SHP77 (cell line): ENCODE data around the gene PTPN2.
"Not testable (repeated sequence)": the region's sequence is repeated elsewhere in the genome, so short reads cannot be mapped to it uniquely, and the experiment has no call there.

Experiments
- DNase-seq, 2 experiments: peaks; one replicate each; lab custom pipeline; 2025; lab: John Stamatoyannopoulos, UW

The PTPN2 gene

DNA sequence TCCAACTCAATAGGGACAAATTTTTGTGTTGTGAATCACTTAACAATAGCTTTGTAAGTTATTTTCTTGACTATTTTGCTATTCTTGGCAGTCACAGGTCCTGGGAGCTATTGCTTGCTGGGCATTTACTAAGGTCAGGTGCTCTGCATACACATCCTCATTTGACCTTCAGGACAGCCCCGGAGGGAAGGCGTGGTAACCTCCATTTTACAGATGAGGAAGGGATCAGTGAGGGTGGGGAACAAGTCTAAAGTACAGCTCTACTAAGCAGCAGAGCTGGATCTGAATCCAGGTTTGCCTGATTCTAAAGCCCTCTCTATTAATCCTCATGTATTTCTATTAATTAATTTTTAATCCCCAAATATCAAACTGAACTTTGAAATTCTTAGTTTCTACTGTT, 58.8 kb downstream of the PTPN2 start:
- no peak for DNase-seq

DNA sequence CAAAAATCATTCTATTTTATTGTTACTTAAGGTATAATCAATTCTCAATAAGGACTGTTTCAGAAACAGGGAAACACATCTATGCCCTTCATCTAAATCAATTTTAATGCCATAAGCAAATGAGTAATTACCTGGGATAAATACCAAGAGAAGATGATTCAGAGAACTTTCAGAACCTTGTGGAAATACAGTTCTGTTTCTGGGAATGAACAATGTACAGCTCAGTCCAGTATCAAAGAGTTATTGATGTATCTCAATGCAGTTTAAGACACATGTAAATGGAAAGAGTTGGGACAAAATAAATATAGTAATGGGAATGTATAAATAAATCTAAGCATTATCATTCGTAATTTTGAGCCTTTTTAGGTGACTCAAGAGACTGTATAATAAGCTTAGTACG, 60.1 kb downstream of the PTPN2 start:
- no peak for DNase-seq

DNA sequence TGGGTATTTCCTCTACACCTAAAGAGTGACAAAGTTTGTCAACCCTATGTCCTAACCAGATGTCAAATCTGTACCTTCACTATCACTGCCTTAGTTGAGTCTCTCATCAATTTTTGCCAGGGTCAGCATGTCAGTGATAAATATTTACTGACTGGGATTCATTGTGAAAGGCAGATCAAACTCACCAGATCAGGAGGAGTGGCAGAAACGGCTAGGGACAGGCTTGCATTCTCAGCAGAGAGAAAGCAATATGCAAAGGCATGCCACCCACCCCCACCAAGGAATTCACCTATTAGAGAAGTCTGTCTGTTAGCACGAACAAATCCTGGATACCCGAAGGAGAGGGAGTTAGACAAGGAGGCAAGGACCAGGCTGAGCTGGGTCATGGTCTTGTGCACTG, 62.6 kb downstream of the PTPN2 start:
- DNase-seq: no peak

DNA sequence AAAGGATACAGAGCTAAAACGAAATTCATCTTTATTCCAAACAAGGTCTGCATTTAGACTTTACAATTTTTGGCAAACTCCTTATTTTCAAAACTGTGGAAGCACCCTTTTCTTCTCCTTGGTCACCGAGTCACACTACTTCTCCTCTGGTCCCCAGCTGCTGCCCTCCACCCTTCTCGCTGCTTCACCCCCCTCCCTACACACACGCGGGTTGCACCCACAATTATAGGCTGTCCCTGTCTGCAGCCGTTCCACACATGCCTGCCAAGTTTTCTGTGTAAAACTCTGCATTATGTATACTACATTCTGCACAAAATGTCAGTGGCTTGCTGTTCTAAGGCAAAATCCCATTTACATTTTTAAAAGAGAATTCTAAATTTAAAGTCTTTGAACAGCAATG, 63.5 kb downstream of the PTPN2 start:
- DNase-seq: no peak

DNA sequence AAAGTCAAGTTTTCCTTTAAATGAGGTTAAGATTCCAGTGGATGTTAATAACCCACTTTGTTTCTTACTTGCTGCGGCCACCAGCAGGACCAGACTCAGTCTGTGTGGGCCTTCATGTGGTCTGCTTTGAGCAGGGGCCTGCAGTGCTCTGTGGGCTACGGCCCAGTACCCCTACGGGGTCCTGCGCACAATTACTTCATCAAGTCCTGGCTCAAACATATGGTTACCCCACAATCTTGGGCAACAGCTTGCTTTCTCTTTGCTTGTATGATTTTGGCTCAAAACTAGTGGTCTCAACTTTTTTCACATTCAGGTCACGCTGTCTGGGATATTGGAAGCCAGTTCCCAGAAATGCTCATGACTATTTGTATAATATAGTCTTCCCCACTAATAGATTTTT, 64.2 kb downstream of the PTPN2 start:
- DNase-seq: no peak

DNA sequence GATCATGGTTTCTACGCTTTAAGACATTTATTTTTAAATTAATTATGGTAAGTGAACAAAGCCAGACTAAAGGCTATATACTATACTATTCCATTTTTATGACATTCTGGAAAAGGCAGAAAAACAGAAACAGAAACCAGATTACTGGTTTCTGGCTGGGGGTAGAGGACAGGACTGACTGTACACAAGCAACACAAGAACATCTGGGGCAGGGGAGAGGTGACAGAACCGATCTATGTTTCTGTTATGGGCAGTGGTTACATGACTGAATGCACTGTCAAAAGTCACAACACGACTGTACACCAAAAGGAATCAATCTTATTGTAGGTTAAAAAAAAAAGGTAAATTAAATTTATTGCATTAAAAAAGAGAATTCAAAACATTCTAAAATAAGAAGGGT, 64.7 kb downstream of the PTPN2 start:
- no peak for DNase-seq

DNA sequence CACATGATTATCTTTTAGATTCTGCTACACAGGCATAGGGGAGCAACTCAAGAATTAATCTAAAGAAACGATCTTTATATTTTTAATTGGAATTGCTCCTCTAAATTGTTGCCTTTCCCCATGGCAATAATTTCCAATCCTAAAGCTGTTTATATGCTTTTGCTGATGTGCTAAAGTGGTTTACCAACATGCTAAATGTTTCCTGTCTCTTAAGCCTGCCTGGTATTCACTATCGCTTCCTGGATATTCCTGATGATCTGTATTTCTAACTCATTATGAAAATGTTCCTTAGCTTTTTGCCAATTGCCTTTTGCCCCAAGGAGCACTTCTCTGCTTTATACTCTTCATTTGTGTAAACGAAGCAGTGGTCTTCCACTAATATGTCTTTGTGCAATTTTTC, 65.8 kb downstream of the PTPN2 start:
- no peak for DNase-seq

DNA sequence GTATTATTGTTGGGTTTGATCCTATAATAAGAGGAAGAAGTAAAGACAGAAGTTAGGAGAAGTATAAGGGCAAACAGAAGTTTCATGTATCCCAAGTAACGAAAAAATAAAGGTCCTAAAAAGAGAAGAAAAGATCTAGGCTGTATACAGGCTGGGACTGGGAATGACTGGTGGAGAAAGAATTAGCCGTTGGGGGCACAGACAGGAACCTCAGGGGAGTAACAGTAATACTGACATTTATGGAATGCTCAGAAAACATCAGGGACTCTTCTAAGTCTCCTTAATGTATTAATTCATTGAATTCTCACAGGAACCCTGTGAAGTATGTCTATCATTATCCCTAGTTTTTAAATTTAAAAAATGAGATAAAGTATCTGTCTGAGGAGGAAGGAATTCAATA, 67.6 kb downstream of the PTPN2 start:
- DNase-seq: no peak

DNA sequence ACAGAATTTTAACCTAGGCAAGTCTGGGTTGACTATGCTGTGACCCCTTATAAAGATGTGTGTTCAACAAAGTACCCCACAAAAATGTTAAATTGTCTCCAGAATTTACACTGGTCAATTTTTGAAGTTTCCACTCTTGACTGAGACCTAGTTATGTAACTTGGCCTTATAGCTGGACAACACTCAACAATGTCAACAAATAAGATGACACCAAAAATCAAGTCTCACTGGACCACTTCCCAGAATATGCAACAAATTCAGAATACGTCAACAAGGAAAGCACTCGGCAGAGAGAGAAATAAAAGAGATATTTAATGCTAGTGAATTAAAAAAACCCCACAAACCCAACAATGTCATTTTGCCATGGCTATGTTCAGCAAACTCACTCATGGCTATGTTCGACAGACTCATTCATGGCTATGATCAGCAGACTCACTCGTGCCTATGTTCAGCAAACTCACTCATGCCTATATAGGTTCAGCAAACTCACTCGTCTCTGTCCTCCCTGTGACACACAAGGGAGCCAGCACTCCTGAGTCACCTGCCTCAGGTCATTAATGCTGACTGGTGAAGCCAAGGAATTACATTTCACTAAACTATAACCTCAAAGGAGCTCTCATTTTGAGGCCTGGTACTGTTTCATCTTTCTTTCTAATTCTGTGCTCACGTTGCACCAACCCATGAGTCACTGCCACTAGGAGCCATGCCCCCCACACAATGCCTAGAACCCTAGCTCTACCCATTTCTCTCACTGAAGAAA, 72.7 kb downstream of the PTPN2 start:
- DNase-seq: no peak

DNA sequence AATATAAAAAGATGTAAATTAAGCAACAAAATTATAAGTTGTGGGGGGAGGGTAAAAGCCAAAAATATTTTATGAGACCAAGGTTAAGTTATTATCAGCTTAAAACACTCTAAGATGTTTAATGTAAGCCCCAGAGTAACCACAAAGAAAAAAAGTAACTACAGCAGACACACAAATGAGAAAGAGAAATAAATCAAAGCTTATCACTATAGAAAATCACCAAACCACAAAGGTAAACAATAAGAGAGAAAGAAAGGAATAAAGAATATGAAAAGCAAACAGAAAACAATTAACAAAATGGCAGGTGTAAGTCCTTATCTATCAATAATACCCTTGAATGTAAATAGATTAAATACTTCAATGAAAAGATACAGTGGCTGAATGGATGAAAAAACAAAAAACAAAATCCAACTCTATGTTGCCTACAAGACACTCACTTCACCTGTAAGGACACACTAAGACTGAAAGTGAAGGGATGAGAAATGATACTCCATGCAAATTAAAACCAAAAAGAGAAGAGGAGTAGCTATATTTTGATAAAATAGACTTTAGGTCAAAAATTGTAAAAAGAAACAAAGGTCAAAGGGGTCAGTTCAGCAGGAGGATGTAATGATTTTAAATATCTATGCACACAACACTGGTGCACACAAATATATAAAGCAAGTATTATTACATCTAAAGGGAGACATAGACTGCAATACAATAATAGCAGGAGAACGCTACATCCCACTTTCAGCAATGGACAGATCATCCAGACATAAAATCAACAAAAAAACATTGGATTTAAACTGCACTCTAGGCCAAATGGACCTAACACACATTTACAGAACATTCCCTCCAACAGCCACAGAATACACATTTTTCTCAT, 80.7 kb downstream of the PTPN2 start:
- no peak for DNase-seq

DNA sequence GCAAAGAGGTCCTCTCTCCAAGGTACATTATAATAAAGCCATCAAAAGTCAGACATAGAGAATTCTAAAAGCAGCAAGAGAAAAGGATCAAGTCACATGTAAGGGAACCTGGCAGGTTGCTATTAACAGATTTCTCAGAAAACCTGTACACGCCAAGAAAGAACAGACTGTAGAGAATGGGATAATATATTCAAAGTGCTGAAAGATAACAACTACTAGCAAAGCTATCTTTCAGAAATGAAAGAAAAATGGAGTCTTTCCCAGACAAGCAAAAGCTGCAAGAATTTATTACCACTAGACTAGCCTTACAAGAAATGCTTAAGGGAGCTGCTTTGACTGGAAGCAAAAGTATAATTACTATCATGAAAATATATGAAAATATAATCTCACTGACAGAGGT, 81.5 kb downstream of the PTPN2 start:
- DNase-seq: no peak

DNA sequence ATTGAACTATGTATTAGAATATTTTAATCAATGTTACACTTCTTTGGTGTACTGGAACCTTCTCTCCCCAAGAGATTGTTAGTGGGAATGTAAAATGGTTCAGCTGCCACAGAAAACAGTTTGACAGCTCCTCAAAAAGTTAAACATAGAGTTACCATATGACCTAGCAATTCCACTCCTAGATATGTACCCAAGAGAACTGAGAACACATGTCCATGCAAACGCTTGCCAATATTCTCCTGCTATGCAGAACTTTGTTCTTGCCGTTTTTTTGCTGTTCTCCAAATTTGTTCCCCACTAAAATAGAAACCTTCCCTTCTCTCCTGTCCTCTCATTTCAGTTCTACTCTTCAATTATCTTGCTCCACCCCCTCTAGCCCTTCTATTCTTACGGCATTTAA, 87.6 kb downstream of the PTPN2 start:
- DNase-seq: no peak

DNA sequence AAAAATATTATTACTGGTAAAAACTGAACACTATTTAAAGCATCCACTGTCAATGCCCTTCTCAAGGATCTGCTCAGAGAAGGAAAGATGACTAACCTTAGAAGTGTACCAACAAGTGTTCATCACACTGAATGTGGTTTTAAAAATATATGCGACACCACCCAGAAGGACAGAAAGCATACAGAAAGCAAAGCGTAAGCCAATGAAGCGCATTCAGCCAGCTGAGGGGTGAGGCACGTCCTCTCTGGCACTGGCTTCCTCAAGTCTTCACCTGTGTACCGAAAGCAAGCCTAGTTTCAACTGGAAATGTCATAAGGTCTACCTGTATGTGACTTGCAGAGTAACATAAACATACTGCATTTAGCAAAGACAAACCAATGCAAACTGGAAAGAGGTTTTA, 92.4 kb downstream of the PTPN2 start:
- DNase-seq: no peak

DNA sequence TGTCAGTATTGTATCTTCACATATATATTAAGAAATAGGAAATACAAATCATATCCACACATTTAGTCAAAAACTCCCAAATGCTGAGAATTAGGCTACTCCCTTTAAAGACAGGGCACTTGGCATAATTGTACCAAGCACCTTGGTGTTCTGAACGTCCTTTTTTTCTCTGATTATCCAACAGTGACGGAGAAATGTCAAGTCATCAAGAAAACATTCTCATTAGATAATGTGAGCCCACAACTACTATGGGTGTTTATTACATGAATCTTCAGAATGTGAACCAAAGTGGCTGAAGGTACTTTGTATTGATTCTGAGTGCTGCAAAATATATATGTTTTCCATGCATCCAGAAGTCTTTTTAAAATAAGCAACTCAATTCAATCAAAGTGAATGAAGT, 97.4 kb downstream of the PTPN2 start:
- DNase-seq: no peak

DNA sequence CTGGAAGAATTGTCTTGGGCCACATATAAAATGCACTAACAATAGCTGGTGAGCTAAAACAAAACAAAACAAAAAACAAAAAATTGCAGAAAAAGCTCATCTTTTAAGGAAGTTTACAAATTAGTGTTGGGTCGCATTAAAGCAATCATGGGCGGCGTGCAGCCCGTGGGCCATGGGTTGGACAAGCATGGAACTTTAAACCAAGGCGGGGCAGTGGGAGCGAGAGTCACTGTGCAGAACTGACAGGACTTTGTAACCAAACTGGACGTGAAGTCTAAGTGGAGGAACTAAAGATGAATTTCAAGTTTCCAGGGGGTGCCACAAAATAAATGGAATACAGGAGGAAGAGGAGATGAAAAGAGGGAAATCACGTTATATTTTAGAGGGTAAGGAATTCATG, 100.5 kb downstream of the PTPN2 start:
- no peak for DNase-seq

DNA sequence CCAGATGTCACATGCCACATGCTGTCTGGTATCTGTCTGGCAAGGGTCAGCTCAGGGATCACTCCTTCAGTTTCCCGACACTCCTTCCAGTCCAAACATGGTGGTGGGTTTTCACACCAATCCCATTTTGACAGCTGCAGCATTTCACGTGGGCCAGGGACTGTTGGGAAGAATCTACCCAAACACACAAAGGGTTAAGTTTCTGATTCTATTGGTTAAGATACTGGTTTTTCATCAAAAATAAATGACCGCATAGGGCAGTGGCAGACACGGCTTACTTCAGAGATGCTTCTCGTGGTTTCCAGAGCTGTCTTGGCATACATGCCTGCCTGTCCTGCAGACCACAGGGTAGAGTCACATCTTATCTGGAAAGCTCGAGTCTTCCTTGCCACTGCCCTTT, 101.5 kb downstream of the PTPN2 start:
- no peak for DNase-seq

DNA sequence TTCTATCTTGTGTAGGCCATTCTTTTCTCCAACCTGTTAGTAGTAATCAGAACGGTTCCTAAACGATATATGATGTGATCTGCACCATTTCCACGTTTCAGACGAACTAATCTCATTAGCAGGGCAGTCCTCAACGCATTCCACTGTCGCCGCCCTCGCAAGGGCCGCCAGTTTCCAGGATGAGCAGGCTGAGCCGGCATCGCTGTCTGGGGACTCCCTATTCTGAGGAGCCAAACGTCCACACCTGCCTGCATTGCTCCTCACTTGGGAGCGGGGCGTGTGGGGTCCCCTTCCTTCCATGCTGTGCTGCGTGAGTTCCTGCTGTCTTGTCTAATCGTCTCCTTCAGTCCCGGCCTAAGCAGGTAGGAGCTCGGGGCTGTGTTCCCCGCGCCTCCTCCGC, 104.6 kb downstream of the PTPN2 start:
- DNase-seq: no peak

DNA sequence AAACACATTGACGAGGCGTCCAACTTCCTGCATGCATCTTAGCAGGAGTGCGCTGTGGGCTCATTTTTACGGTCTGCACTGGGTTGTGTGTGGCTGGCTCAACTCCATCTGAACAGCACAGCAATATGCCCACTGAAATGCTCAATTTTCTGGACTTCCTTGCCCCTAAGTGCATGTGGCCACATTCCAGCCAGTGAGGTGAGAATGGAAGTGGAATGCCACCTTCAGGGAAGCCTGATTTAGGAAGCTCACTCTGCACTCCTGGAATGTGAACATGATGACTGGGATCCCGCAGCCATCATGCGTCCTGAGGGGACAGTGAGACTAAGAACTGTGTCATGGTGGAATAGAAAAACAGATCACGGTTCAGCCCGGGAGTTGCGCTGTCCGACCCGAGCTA, 105.0 kb downstream of the PTPN2 start:
- no peak for DNase-seq

DNA sequence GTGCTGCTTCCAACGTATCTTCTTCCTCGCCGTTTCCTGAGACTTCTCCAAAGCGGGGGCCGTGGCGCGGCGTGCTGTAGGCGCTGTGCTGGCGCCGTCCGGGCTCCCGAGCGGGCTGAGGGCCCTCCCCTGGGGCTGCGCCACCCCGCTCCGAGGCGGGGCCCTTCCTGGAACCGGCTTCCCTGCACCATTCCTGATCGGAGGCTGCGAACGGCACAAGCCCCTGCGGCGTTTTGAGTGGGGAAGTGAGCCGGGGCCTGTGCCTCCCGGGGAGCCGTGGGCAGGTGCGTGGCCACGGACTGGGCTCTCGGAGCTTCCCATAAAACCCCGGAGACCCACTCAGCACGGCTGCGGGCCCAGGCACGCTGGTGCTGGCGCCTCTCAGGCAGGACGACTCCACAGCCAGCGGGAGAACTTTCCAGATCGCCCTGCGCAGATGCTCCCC, 106.5 kb downstream of the PTPN2 start:
- DNase-seq: no peak

DNA sequence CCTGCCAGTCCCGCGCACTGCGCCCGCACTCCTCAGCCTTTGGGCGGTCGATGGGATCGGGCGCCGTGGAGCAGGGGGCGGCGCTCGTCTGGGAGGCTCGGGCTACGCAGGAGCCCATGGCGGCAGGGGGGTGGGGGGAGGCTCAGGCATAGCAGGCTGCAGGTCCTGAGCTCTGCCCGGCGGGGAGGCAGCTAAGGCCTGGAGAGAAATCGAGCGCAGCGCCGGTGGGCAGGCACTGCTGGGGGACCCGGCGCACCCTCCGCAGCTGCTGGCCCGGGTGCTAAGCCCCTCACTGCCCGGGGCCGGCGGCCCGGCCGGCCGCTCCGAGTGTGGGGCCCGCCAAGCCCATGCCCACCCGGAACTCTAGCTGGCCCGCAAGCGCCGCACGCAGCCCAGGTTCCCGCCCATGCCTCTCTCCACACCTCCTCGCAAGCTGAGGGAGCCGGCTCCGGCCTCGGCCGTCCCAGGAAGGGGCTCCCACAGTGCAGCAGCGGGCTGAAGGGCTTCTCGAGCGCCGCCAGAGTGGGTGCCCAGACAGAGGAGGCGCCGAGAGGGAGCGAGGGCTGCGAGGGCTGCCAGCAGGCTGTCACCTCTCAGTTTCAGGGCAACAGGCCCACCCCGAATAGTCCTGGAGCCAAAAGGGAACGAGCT, 107.1 kb downstream of the PTPN2 start:
- no peak for DNase-seq

DNA sequence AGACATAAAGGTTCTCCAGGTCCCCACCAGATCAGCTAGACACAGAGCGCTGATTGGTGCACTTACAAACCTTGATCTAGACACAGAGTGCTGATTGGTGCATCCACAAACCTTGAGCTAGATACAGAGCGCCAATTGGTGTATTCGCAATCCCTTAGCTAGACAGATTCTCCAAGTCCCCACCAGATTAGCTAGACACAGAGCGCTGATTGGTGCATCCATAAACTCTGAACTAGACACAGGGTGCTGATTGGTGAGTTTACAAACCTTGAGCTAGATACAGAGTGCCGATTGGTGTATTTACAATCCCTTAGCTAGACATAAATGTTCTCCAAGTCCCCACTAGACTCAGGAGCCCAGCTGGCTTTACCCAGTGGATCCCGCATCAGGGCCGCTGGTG, 107.6 kb downstream of the PTPN2 start:
- not testable (repeated sequence) for DNase-seq

DNA sequence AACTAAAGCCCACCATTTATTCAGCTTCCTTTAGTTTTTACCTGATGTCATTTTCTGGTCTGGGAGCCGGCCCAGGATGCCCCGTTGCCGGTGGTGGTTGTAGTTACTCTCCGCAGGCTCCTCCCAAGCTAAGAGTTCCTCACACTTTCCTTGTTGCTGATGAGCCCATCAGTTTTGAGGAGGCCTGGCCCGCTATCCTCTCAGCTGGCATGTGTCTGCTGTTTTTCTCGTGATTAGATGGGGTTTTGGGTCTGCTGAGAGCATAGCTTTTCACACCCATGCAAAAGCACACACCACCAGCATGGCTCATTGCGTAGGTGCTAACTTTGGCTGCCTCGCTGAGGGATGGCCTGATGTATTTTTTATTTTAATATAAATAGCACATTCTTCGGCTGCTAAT, 109.1 kb downstream of the PTPN2 start:
- no peak for DNase-seq

DNA sequence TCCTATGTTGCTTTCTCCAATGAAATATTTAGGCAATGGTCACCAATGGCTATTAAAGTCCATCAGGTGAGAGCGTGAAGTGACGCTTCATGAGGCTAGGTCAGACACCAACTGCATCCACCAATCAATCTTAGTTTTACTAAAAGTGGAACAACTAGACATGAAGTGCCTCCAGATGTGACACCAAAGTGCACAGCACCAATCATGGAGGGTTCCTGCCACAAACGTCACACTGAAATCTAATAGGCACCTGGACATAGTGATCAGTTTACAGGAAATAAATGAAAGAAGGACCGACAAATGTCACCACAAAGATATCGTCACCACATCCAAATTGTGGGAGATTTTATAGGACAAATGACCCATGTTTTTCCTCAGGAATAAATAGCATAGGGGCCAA, 110.7 kb downstream of the PTPN2 start:
- no peak for DNase-seq
